Astrocyte (in vitro differentiated cells and primary cell): ENCODE measurements around the gene IL1RAPL2.

ENCODE experiments used
- EZH2 ChIP-seq: IDR thresholded peaks from 2 replicates; pipeline ENCODE4 v1.6.1; 2012; ENCODE audit warnings: mild to moderate bottlenecking, low read length, inconsistent platforms; ENCODE audit not compliant: insufficient read depth
- TF ChIP-seq, protein P1 (sequence below): IDR thresholded peaks from 2 replicates; pipeline ENCODE4 v1.5.1; 2011; ENCODE audit warnings: low read depth, mild to moderate bottlenecking, inconsistent platforms, low read length, moderate library complexity; ENCODE audit not compliant: insufficient read depth

GRCh38 chrX:104842646-104843045 is 276.6 kb downstream of the IL1RAPL2 start:
- TF ChIP-seq, protein P1, sequence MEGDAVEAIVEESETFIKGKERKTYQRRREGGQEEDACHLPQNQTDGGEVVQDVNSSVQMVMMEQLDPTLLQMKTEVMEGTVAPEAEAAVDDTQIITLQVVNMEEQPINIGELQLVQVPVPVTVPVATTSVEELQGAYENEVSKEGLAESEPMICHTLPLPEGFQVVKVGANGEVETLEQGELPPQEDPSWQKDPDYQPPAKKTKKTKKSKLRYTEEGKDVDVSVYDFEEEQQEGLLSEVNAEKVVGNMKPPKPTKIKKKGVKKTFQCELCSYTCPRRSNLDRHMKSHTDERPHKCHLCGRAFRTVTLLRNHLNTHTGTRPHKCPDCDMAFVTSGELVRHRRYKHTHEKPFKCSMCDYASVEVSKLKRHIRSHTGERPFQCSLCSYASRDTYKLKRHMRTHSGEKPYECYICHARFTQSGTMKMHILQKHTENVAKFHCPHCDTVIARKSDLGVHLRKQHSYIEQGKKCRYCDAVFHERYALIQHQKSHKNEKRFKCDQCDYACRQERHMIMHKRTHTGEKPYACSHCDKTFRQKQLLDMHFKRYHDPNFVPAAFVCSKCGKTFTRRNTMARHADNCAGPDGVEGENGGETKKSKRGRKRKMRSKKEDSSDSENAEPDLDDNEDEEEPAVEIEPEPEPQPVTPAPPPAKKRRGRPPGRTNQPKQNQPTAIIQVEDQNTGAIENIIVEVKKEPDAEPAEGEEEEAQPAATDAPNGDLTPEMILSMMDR = no peak
- no peak for TF ChIP-seq EZH2
